Measurements from ENCODE around the gene MUC3A. TPM values are rescaled to one million over a fixed set of nuclear protein-coding genes. Genes with fewer than 3 reads are reported as not detected.
"Not testable (repeated sequence)": the region's sequence is repeated elsewhere in the genome, so short reads cannot be mapped to it uniquely, and the experiment has no call there.

The MUC3A gene
- total RNA-seq, 1 experiment from 2014 or later: not detected

DNA sequence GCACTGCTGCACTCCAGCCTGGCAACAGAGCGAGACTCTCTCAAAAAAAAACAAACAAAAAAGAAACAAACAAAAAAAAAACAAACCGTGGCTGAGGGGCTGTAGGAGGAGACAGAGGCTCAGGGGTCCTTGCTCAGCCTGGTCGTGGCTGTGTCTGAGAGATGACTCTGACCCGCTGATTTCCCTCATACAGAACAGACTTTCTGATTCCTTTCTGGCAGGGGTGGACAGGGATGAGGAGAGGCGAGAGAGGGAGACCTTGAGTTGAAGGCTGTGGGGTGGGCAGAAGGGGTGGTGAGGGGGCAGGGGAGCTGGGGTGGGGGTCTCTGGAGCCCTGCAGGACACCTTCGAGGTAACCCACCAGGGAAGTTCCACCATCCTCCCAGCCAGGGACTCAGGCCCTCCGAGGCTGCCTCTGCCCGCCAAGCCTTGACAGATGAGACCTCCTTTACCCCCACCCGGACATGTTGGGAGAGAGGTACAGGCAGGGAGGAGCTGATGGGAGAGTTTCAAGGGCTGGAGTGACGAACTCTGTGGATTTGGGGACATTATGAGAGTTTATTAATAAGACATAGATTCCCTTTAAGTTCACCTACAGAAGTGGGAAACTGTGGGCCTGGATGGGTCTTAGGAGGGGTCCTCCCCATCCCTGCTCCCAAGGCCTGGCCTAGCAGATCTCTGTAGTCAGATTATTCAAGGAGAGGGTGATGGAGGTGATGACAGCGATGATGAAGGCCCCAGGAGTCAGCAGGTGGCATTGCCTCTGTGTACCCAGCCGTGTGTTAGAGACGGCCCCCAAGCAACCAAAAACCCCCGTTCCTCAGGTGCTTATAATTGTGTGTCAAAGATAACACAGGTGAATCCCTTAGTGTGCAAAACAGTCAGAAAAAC lies 22.0 kb downstream of the MUC3A start:
- DNase-seq (ENCODE audit: low read depth): no peak

DNA sequence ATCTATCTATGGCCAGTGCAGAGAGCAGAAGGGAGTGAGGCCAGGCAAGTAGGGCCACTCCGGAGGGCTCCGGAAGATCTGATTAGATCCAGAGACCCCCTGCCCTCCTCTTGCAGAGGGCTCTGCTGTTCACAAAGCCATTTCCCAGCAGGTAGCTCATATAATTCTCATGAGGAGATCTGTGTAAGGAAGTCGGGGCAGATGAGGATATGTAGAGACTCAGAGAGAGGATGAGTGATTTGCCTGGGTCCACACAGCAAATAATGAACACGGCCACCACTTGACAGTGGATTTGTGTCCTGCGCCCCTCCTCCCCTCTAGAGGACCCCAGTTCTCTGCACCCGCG lies 22.6 kb downstream of the MUC3A start:
- DNase-seq (ENCODE audit: low read depth): no peak

DNA sequence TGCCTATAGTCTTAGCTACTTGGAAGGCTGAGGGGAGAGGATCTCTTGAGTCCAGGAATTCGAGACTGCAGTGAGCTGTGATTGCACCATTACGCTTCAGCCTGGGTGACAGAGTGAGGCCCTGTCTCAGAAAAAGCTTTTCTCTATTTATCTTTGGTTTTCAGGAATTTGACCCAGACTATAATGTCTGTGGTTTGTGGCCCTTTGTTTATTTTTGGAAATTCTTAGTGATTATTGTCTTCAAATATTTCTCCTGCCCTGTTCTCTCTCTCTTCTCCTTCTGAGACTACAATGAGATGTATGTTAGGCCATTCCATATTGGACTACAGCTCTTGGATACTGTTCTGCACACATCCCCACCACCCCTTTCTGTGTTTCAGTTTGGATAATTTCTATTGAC lies 24.7 kb downstream of the MUC3A start:
- DNase-seq (ENCODE audit: low read depth): peak; percentile 29

DNA sequence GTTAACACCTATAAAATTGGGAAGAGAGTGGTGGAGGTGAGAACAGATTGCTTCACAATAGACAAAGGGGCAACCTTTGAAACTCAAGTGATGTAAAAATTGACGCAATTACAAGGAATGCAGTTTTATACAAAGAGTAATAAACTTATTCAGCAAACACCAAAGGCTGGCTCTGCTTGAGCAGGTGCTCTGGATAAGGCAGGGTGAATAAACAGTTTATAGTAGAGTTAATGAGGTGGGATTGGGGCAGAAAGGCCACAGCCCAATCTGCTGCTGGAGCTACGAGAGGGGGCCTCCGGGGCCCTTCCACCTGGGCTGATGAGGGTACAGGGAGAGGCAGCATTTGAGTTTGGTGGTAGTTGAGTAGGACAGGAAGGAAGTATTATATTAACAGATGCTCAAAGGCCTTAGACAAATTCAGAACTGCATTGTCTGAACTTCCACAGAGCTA lies 26.1 kb downstream of the MUC3A start:
- no peak for DNase-seq (ENCODE audit: low read depth)

DNA sequence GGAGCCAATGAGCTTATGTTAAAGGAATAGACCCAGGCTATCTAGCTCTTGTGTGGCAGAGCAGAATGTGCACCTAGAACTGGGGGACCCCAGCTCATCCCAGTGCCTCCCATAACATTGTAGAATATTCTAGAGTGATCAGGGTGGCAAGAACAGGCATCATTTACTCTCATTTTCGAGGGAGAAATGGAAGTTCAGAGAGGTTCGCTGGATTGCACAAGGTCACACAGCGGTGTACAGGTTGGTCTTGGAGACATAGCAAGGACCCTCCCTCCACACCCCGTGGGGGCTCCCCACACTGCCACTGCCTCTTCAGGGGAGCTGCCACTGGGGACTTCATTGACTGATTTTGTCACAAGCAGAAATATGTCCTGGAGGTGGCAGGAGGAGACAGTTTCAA lies 29.0 kb downstream of the MUC3A start:
- no peak for DNase-seq (ENCODE audit: low read depth)

DNA sequence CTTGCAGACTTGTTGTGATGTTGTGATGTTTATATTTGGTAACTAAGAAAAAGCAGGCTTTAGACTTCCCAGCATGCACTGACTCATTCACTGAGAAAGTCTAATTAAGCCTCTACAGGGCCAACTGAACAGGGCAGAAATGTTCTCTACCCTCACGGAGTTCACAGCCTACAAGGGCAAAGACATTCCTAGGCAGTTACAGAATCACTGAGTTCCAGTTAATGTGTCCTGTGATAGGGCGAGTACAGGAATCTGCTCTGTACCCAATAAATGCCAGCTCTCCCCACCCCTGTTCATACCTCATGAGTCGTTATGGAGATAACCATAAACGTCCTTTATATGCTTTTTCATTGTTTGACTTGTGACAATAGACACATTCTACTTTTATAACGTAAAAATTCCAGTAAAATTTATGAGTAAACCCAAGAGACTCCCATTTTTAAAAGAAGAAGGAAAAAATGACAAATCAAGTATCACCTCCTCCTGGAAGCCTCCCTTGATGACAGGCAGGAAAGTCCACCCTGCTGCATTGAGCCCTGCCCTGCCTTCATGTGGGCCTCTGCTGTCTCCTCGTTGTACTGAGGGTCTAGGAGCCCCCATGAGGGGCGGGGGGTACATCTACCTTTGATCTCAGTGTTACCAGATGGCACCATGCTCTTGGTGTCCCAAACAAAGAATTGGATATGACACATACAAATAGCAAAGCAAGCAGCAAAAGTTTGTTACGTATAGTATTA lies 34.3 kb downstream of the MUC3A start:
- DNase-seq (ENCODE audit: low read depth): peak; percentile 83

DNA sequence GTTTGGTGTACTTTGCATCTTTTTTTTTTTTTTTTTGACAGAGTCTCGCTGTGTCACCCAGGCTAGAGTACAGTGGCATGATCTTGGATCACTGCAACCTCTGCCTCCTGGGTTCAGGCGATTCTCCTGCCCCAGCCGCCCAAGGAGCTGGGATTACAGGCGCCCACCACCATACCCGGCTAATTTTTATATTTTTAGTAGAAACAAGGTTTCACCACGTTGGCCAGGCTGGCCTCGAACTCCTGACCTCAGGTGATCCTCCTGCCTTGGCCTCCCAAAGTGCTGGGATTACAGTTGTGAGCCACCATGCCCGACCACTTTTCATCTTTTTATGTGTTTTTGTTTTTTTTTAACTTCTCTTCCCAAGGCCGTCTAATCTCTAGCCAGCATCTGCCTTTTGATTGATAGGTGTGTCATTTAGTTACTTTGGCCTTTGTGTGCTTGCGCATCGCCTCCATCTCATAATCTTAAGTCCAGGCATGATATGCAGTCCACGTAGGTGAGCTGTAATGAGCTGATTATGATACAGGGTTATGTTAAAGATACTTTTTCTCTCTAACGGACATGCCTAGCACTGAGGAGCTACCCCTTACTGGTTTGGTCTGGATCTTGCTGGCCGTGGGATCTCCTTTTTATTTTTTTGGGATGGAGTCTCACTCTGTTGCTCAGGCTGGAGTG lies 35.0 kb downstream of the MUC3A start:
- DNase-seq (ENCODE audit: low read depth): not testable (repeated sequence)

DNA sequence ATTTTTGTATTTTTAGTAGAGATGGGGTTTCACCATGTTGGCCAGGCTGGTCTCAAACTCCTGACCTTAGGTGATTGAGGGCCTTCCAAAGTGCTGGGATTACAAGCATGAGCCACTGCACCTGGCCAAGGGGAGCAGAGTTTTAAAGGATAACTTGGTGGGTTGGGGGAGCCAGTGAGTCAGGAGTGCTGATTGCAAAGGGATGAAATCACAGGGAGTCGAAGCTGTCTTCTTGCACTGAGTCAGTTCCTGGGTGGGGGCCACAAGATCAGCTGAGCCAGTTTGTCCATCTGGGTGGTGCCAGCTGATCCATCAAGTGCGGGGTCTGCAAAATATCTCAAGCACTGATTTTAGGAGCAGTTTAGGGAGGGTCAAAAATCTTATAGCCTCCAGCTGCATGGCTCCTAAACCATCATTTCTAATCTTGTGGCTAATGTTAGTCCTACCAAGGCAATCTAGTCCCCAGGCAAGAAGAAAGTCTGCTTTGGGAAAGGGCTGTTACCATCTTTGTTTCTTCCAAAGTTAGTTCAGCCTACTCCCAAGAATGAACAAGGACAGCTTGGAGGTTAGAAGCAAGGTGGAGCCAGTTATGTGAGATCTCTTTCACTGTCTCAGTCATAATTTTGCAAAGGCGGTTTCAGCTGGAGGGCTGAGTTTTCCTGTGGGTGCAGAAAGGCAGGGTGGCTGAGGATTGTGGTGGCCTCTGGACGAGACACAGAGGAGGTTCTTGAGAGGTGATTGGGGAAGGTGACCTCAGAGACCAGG lies 35.9 kb downstream of the MUC3A start:
- DNase-seq (ENCODE audit: low read depth): not testable (repeated sequence)

DNA sequence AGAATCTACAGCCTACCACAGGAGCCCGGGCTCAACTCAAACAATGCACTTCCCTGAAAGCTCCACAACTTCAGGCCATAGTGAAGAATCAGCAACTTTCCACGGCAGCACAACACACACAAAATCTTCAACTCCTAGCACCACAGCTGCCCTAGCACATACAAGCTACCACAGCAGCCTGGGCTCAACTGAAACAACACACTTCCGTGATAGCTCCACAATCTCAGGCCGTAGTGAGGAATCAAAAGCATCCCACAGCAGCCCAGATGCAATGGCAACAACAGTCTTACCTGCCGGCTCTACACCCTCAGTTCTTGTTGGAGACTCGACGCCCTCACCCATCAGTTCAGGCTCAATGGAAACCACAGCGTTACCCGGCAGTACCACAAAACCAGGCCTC lies 42.3 kb downstream of the MUC3A start:
- DNase-seq (ENCODE audit: low read depth): no peak

DNA sequence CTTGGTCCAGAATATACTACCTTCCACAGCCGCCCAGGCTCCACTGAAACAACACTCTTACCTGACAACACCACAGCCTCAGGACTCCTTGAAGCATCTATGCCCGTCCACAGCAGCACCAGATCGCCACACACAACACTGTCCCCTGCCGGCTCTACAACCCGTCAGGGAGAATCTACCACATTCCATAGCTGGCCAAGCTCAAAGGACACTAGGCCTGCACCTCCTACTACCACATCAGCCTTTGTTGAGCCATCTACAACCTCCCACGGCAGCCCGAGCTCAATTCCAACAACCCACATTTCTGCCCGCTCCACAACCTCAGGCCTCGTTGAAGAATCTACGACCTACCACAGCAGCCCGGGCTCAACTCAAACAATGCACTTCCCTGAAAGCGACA lies 42.9 kb downstream of the MUC3A start:
- not testable (repeated sequence) for DNase-seq (ENCODE audit: low read depth)

DNA sequence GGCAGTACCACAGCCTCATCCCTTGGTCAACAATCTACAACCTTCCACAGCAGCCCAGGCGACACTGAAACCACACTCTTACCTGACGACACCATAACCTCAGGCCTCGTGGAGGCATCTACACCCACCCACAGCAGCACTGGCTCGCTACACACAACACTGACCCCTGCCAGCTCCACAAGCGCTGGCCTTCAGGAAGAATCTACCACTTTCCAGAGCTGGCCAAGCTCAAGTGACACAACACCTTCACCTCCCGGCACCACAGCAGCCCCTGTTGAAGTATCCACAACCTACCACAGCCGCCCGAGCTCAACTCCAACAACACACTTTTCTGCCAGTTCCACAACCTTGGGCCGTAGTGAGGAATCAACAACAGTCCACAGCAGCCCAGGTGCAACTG lies 45.3 kb downstream of the MUC3A start:
- not testable (repeated sequence) for DNase-seq (ENCODE audit: low read depth)

DNA sequence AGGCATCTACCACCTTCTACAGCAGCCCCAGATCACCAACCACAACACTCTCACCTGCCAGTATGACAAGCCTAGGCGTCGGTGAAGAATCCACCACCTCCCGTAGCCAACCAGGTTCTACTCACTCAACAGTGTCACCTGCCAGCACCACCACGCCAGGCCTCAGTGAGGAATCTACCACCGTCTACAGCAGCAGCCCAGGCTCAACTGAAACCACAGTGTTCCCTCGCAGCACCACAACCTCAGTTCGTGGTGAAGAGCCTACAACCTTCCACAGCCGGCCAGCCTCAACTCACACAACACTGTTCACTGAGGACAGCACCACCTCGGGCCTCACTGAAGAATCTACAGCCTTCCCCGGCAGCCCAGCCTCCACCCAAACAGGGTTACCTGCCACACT lies 49.2 kb downstream of the MUC3A start:
- DNase-seq (ENCODE audit: low read depth): not testable (repeated sequence)

DNA sequence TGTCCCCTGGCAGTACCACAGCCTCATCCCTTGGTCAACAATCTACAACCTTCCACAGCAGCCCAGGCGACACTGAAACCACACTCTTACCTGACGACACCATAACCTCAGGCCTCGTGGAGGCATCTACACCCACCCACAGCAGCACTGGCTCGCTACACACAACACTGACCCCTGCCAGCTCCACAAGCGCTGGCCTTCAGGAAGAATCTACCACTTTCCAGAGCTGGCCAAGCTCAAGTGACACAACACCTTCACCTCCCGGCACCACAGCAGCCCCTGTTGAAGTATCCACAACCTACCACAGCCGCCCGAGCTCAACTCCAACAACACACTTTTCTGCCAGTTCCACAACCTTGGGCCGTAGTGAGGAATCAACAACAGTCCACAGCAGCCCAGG lies 50.0 kb downstream of the MUC3A start:
- not testable (repeated sequence) for DNase-seq (ENCODE audit: low read depth)

DNA sequence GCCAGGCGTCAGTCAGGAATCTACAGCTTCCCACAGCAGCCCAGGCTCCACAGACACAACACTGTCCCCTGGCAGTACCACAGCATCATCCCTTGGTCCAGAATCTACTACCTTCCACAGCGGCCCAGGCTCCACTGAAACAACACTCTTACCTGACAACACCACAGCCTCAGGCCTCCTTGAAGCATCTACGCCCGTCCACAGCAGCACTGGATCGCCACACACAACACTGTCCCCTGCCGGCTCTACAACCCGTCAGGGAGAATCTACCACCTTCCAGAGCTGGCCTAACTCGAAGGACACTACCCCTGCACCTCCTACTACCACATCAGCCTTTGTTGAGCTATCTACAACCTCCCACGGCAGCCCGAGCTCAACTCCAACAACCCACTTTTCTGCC lies 50.7 kb downstream of the MUC3A start:
- not testable (repeated sequence) for DNase-seq (ENCODE audit: low read depth)

DNA sequence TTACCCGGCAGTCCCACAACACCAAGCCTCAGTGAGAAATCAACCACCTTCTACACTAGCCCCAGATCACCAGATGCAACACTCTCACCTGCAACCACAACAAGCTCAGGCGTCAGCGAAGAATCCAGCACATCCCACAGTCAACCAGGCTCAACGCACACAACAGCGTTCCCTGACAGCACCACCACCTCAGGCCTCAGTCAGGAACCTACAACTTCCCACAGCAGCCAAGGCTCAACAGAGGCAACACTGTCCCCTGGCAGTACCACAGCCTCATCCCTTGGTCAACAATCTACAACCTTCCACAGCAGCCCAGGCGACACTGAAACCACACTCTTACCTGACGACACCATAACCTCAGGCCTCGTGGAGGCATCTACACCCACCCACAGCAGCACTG lies 53.0 kb downstream of the MUC3A start:
- not testable (repeated sequence) for DNase-seq (ENCODE audit: low read depth)

DNA sequence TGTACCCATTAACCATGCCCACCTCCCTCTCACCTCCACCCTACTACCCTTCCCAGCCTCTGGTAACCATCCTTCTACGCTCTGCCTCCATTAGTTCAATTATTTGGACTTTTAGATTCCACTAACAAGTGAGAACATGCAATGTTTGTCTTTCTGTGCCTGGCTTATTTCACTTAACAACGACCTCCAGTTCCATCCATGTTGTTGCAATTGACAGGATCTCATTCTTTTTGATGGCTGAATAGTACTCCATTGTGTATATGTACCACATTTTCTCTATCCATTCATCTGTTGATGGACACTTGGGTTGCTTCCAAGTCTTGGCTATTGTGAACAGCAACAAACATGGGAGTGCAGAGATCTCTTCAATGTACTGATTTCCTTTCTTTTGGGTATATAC lies 58.0 kb downstream of the MUC3A start:
- not testable (repeated sequence) for DNase-seq (ENCODE audit: low read depth)

DNA sequence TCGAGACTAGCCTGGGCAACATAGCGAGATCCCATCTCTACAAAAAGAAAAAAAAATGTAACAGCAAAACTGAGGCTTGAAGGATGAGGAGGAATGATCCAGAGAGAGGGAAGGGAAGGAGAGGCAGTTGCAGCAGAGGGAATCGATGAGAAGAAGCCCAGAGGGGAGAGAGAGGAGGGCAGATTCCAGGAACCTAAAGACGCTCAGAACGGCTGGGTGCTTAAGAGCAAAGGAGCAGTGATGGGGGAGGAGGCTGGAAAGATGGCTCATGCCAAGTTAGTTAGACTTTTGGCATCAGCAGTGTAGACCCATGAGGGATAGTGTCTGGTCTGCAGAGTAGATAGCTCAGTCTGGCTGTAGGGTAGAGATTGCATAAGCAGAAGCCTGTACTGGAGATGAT lies 60.3 kb downstream of the MUC3A start:
- DNase-seq (ENCODE audit: low read depth): no peak

DNA sequence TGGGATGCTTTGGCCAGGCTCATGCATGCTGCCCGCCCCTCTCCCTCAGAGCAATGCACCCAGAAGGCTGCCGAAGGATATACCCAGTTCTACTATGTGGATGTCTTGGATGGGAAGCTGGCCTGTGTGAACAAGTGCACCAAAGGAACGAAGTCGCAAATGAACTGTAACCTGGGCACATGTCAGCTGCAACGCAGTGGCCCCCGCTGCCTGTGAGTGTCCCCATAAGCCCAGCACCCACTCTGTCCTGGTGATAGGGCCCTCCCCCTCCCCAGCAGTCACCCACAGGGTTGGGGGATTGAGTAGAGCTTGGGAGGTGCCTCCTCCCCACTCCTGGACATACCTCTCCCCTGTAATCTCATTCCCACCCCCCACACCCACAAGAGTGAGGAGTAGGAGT lies 63.6 kb downstream of the MUC3A start:
- no peak for DNase-seq (ENCODE audit: low read depth)

DNA sequence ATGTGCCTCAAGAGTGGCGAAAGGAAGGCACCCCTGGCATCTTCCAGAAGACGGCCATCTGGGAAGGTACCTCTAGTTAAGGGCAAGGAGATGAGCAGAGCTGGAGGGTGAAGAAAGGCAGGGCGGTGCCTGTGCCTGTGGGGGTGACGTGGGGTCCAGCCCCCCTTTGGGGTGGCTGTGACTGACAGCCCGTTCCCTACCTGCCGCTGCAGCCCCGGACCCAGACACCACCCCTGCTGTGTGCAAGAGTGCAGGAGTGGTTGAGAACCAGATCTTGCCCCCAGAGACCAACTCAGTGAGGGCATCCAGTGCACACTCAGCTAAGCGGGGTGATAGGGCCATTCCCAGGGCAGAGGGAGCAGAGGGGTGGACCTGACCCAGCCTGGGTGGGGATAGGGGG lies 66.3 kb downstream of the MUC3A start:
- no peak for DNase-seq (ENCODE audit: low read depth)

DNA sequence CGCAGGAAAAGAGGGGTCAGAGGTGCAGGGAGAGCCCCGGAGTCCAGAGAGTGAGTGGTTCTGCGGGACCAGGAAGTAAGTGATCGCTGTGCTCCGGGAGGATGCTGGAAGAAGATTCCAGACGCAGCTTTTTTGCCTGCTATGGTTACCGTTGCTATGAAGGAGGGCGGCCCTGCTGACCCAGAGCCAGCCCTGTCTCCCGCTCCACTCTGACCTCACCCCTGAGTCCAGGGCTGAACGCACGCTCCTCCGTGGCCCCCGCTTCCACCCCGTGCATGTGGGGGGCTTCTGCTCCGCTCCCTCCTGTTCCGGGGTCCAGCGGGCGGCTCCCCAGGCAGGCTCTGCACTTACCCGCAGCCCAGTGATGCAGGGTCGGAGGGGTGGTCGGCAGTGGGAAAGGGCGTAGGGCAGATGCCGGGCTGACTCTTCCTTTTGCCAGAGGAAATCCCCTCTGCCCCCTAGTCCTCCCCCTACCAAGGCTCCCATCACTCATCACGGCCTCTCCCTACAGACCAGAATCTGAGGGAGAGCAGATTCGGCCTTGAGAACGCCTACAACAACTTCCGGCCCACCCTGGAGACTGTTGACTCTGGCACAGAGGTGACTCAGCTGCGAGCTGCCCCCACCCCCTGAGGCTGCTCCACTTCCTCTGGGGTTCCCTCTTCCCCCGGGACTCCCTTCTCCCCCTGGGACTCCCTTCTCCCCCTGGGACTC lies 67.9 kb downstream of the MUC3A start:
- peak; percentile 82 for DNase-seq (ENCODE audit: low read depth)

All from LHCN-M2 (cell line).